Measurements from ENCODE around the gene SH3RF1. TPM values are rescaled to one million over a fixed set of nuclear protein-coding genes. Genes with fewer than 3 reads are reported as not detected.

SH3RF1 gene
- total RNA-seq, 2 donors from 2014 or later, result 7.8 to 12.4 TPM

DNA sequence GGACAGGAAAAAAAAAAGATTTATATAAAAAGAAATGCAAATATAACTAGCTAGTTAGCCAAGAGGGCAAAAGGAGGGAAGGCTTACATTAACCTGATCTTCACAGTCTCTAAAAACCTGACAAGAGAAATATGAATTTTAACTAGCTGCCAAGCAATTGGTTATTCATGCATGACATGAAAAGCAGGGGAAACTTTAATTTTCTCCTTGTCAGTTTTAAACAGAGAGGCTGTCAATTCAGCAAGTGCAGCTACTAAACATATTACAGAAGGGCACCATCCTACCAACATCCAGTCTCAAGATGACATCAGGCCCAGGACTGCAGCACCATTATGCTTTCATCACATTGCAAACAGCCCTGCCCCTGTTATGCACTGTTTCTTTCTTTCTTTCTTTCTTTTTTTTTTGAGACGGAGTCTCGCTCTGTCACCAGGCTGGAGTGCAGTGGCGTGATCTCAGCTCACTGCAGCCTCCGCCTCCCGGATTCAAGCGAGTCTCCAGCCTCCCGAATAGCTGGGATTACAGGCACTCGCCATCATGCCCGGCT, 221.8 kb downstream of the SH3RF1 start:
- H3K27me3 ChIP-seq, result no peaks in the 10 kb centered on the region
- H3K27ac ChIP-seq, result peak overlapping the region in 1 of 2 donors; percentile 80

DNA sequence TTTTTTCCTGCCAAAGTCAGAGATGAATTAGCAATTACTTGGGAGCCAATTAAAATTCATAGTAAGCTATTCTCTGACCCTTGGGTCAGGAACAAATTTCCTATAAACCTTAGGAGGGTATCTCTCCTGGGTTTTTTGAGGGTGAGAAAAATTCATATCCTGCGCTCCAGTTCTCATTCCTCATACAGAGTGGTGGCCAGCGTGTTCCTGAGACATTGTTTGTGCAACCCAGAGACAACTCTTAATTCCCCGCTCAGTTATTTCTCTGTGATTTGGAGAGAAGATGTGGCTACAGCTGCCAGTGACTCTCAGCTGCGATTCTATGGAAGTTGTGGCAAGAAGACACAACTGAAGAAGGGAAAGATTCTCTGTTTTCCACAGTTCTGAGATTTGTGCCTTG, 222.8 kb downstream of the SH3RF1 start:
- TF ChIP-seq CTCF (IDR thresholded peaks at IDR 0.05), result no peak
- Histone ChIP-seq H3K9me3 (no peaks in the 10 kb centered on the region), H3K36me3 (no peaks in the 10 kb centered on the region), H3K27ac (no peak overlapping the region), H3K4me3 (no peak overlapping the region), H3K27me3 (no peaks in the 10 kb centered on the region), H3K4me1 (peaks cover 0 to 40% of the 10 kb centered on the region in 2 donors)
- no peak for DNase-seq (ENCODE audit: low spot score)

More for the DNA sequence above, 221.8 kb downstream of the SH3RF1 start:
- H3K36me3 ChIP-seq, result no peaks in the 10 kb centered on the region
- H3K4me1 ChIP-seq, result peaks cover 0 to 44% of the 10 kb centered on the region in 2 donors
- H3K9me3 ChIP-seq, result no peaks in the 10 kb centered on the region
- DNase-seq (ENCODE audit: low spot score), result no peak
- no peak for TF ChIP-seq CTCF (IDR thresholded peaks at IDR 0.05)
- H3K4me3 ChIP-seq, result no peak overlapping the region

DNA sequence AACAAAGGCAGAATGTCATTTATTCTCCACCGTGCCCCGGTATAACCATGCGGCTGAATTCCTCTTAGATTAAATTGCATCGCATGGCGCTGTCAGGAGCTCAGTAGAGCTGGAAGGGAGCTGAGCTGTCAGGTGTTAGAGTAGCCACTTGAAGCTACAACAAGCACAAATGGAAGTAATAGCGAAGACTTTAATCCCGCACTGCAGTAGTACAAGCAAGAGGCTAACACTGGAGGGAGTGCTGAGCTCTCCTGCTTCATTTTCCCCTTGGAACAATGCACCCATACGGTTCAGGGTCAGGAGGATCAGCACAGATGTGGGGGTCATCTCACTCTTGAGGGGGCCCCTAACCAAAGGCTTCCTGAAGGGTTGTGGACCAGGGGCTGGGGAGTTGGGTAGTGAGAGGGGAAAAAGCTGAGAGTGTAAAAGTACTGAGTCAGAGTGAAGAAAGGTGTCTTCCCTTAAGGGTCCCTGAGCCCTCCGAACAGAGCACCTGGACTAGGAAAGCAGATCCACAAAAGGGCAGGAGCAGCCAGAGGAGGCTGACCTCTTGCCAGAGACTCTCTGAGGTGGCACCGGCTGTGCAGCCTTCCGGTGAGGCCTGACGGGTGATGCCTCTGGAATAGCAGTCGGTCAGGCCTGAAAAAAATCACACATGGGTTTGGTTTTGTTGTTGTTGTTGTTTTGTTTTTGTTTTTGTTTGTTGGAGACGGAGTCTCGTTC, 224.7 kb downstream of the SH3RF1 start:
- peak in 1 of 2 donors; percentile 49 for TF ChIP-seq CTCF (IDR thresholded peaks at IDR 0.05)
- Histone ChIP-seq H3K27ac (no peak overlapping the region), H3K4me3 (no peak overlapping the region), H3K4me1 (peaks cover 0 to 20% of the 10 kb centered on the region in 2 donors), H3K9me3 (no peaks in the 10 kb centered on the region), H3K27me3 (no peaks in the 10 kb centered on the region), H3K36me3 (no peaks in the 10 kb centered on the region)
- DNase-seq (ENCODE audit: low spot score), result no peak

DNA sequence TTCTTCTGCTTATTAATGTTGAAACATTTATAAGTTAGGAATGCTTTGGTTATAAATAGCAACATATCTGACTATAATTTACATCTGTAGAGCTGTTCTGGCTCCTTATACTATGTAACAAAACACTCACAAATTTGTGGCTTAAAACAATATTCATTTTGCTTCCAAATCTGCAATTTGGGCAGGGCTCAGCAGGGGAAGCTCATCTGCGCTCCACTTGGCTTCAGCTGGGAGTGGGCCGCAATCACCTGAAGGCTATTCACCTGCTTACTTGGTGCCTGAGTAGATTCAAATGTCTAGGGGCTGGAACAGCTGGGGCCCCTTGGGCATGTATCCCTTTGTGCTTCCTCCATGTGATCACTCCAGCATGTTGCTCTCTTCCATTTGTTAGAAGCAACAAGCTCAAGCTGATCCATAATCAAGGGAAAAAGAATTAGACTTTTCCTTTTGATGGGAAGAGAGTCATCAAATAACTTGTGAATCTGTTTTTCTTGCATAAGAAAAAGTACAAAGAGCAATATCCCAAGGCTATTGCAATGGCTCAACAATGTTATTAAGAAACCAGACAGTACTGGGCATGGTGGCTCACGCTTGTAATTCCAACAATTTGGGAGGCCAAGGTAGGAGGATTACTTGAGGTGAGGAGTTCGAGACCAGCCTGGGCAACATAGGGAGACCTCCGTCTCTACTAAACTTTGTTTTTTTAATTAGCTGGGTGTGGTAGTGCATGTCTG, 225.9 kb downstream of the SH3RF1 start:
- Histone ChIP-seq H3K4me1 (peaks cover 0 to 9% of the 10 kb centered on the region in 2 donors), H3K9me3 (no peaks in the 10 kb centered on the region), H3K27ac (no peak overlapping the region), H3K36me3 (no peaks in the 10 kb centered on the region), H3K4me3 (no peak overlapping the region), H3K27me3 (no peaks in the 10 kb centered on the region)
- no peak for DNase-seq (ENCODE audit: low spot score)
- no peak for TF ChIP-seq CTCF (IDR thresholded peaks at IDR 0.05)

Data from right atrium auricular region (tissue), 2 donors.